Nephron (organoid): ENCODE data around the gene BGLAP.
A peak's percentile ranks its signal among the peaks of the same experiment; 100 is the strongest.

Source experiments
- H3K27ac Mint-ChIP-seq, 3 experiments: 2 replicates each; pipeline ENCODE4 v1.8.0; 2020; ENCODE audit warnings: mixed read lengths in 3 of 3, mild to moderate bottlenecking in 2 of 3, moderate library complexity in 1 of 3
- H3K27me3 Mint-ChIP-seq: 2 replicates; pipeline ENCODE4 v1.8.0; 2021; ENCODE audit warnings: low read depth, mild to moderate bottlenecking, moderate library complexity, mixed read lengths
- H3K36me3 Mint-ChIP-seq: 2 replicates; pipeline ENCODE4 v1.8.0; 2020; ENCODE audit warnings: low read depth, mixed read lengths
- H3K4me1 Mint-ChIP-seq: 2 replicates; pipeline ENCODE4 v1.8.0; 2020; ENCODE audit warnings: mixed read lengths
- H3K4me3 Mint-ChIP-seq, 3 experiments: 2 replicates each; pipeline ENCODE4 v1.8.0; 2020; ENCODE audit warnings: mild to moderate bottlenecking in 3 of 3, mixed read lengths in 3 of 3, moderate library complexity in 2 of 3
- H3K9me3 Mint-ChIP-seq: 2 replicates; pipeline ENCODE4 v1.8.0; 2020; ENCODE audit warnings: mixed read lengths
- CTCF ChIP-seq, 3 experiments: fragments of 200-600 bp; sonication (generic); IDR thresholded peaks; one replicate each; pipeline ENCODE4 v1.5.0; 2021; ENCODE audit warnings: antibody characterized with exemption in 3 of 3; ENCODE audit not compliant: unreplicated experiment in 3 of 3

BGLAP gene

DNA sequence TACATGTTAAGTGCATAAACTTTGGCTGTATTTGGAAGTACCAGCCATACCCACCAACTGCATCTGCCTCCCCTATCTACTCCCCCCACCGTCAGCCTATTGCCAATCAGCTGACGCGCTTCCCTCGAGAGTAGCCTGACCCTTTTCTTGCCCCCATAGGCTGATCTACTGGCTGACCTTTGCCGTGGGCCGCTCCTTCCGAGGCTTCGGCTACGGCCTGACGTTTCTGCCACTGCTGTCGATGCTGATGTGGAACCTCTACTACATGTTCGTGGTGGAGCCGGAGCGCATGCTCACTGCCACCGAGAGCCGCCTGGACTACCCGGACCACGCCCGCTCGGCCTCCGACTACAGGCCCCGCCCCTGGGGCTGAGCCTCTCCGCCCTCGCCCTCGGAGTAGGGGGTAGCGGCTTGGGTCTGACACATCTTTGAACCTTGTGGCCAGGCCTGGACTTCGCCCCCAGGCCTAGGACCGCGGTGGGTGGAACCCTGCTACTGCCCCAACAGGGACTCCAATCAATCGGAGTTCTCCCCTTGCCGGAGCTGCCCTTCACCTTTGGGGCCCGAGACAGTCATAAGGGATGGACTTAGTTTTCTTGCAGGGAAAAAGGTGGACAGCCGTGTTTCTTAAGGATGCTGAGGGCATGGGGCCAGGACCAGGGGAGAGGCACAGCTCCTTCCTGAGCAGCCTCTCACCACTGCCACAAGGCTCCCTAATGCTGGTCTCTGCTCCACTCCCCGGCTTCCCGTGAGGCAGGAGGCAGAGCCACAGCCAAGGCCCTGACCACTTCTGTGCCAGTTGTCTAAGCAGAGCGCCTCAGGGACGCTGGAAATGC is 49.5 kb downstream of the BGLAP start:
- Mint-ChIP-seq H3K9me3 (no peaks in the 10 kb centered on the region), H3K27me3 (no peaks in the 10 kb centered on the region), H3K36me3 (peaks cover 10% of the 10 kb centered on the region), H3K4me3 (peak overlapping the region; percentile 88 to 89 (median 88)), H3K27ac (peak overlapping the region; percentile 79 to 91 (median 82)), H3K4me1 (peaks cover 19% of the 10 kb centered on the region)
- no peak for TF ChIP-seq CTCF (IDR thresholded peaks at IDR 0.05; ENCODE audit: unreplicated experiment in 3 of 3)
